Activated naive CD4-positive, alpha-beta T cell treated with anti-CD3 and anti-CD28 coated beads for 36 hours (primary cell): Measurements from ENCODE around the gene PPP2R5C. TPM values are rescaled to one million over a fixed set of nuclear protein-coding genes. Genes with fewer than 3 reads are reported as not detected.
"Not testable (repeated sequence)": the region's sequence is repeated elsewhere in the genome, so short reads cannot be mapped to it uniquely, and the experiment has no call there.

Experiments
- CTCF ChIA-PET: fragments of 350-600 bp; sonication (Branson Sonifier 250); formaldehyde crosslinking; loops from one replicate; lab custom pipeline; 2021; ENCODE audit warnings: antibody characterized with exemption; lab: Charles Lee
- DNase-seq: peaks from one replicate; pipeline ENCODE4 v3.0.0-alpha.2; 2020
- H3K27ac Mint-ChIP-seq: one replicate; pipeline ENCODE4 v1.8.0; 2021; ENCODE audit warnings: mild to moderate bottlenecking, mixed read lengths
- H3K27me3 Mint-ChIP-seq: one replicate; pipeline ENCODE4 v1.8.0; 2021; ENCODE audit warnings: low read depth, mixed read lengths
- H3K36me3 Mint-ChIP-seq: one replicate; pipeline ENCODE4 v1.8.0; 2021; ENCODE audit warnings: low read depth, mixed read lengths
- H3K4me1 Mint-ChIP-seq: one replicate; pipeline ENCODE4 v1.8.0; 2021; ENCODE audit warnings: low read depth, mixed read lengths
- H3K4me3 Mint-ChIP-seq: one replicate; pipeline ENCODE4 v1.8.0; 2021; ENCODE audit warnings: mild to moderate bottlenecking, moderate library complexity, mixed read lengths
- H3K9me3 Mint-ChIP-seq: one replicate; pipeline ENCODE4 v1.8.0; 2021; ENCODE audit warnings: mixed read lengths
- intact Hi-C: fragments of 100-400 bp; cut with micrococcal nuclease; formaldehyde crosslinking; loops from one replicate; pipeline ENCODE4 v1.15.1; 2023
- total RNA-seq, 2 experiments: library from RNA; stranded (reverse); gene quantifications; one replicate each; pipeline ENCODE4 v1.2.3, GENCODE V29; 2021

The PPP2R5C gene
- total RNA-seq, 2 experiments from 2014 or later, result 280 to 294 TPM

- peaks cover 20% of the 10 kb centered on the region for H3K4me1 Mint-ChIP-seq
- peaks cover 22% of the 10 kb centered on the region for H3K36me3 Mint-ChIP-seq
- DNase-seq, result no peak
- H3K27ac Mint-ChIP-seq, result no peak overlapping the region
- peaks cover 7% of the 10 kb centered on the region for H3K9me3 Mint-ChIP-seq
- CTCF ChIA-PET, result interaction anchor here (0.5 kb wide), 1 partner anchor 19 kb away, joined by 3 read pairs; no protein-coding TSS in a partner anchor
- H3K4me3 Mint-ChIP-seq, result no peak overlapping the region
- H3K27me3 Mint-ChIP-seq, result no peaks in the 10 kb centered on the region
- intact Hi-C loops, result no loop called here
Measured at GRCh38 chr14:101796016-101796415, 34.5 kb downstream of the PPP2R5C start.

- peaks cover 22% of the 10 kb centered on the region for H3K36me3 Mint-ChIP-seq
- no peak overlapping the region for H3K27ac Mint-ChIP-seq
- H3K9me3 Mint-ChIP-seq, result peaks cover 7% of the 10 kb centered on the region
- H3K4me3 Mint-ChIP-seq, result no peak overlapping the region
- CTCF ChIA-PET, result interaction anchor here (0.5 kb wide), 1 partner anchor 20 kb away, joined by 3 read pairs; no protein-coding TSS in a partner anchor
- H3K27me3 Mint-ChIP-seq, result no peaks in the 10 kb centered on the region
- intact Hi-C loops, result no loop called here
- no peak for DNase-seq
- H3K4me1 Mint-ChIP-seq, result peaks cover 17% of the 10 kb centered on the region
Measured at GRCh38 chr14:101796479-101796878, 35.0 kb downstream of the PPP2R5C start.

GRCh38 chr14:101797856-101798255, 36.3 kb downstream of the PPP2R5C start:
- H3K4me3 Mint-ChIP-seq, result no peak overlapping the region
- no peak overlapping the region for H3K27ac Mint-ChIP-seq
- no peak for DNase-seq
- peaks cover 7% of the 10 kb centered on the region for H3K9me3 Mint-ChIP-seq
- peaks cover 4% of the 10 kb centered on the region for H3K4me1 Mint-ChIP-seq
- no peaks in the 10 kb centered on the region for H3K27me3 Mint-ChIP-seq
- peaks cover 20% of the 10 kb centered on the region for H3K36me3 Mint-ChIP-seq
- CTCF ChIA-PET, result interaction anchor here (0.6 to 1.1 kb wide), 2 partner anchors 9 to 101 kb away, joined by 3 to 4 read pairs; no protein-coding TSS in a partner anchor
- intact Hi-C loops, result no loop called here

- not testable (repeated sequence) for H3K9me3 Mint-ChIP-seq
Measured at GRCh38 chr14:101804373-101804772, 42.9 kb downstream of the PPP2R5C start.

GRCh38 chr14:101806252-101806651, 44.7 kb downstream of the PPP2R5C start:
- H3K9me3 Mint-ChIP-seq, H3K36me3 Mint-ChIP-seq, DNase-seq, CTCF ChIA-PET, H3K27me3 Mint-ChIP-seq, H3K4me3 Mint-ChIP-seq, H3K27ac Mint-ChIP-seq, intact Hi-C loops, H3K4me1 Mint-ChIP-seq: not testable (repeated sequence)

More at GRCh38 chr14:101804373-101804772, 42.9 kb downstream of the PPP2R5C start:
- H3K4me1 Mint-ChIP-seq, H3K36me3 Mint-ChIP-seq, H3K27me3 Mint-ChIP-seq, H3K4me3 Mint-ChIP-seq, H3K27ac Mint-ChIP-seq, DNase-seq, intact Hi-C loops: not testable (repeated sequence)
- CTCF ChIA-PET, result interaction anchor here (0.6 kb wide), 1 partner anchor 123 kb away, joined by 3 read pairs; no protein-coding TSS in a partner anchor

GRCh38 chr14:101808020-101808641, 46.6 kb downstream of the PPP2R5C start:
- CTCF ChIA-PET, result interaction anchor here (1.0 to 3.1 kb wide), 2 partner anchors 22 to 37 kb away, joined by 3 to 13 read pairs; no protein-coding TSS in a partner anchor
- Mint-ChIP-seq H3K27ac (peak overlapping the region; percentile 43), H3K4me3 (peak overlapping the region; percentile 13), H3K36me3 (peaks cover 15% of the 10 kb centered on the region), H3K4me1 (peaks cover 24% of the 10 kb centered on the region), H3K9me3 (no peaks in the 10 kb centered on the region), H3K27me3 (no peaks in the 10 kb centered on the region)
- intact Hi-C loops, result no loop called here
- DNase-seq, result no peak

GRCh38 chr14:101808894-101809670, 47.6 kb downstream of the PPP2R5C start:
- Mint-ChIP-seq H3K4me3 (peak overlapping the region; percentile 83), H3K27ac (peak overlapping the region; percentile 95), H3K36me3 (peaks cover 16% of the 10 kb centered on the region), H3K4me1 (peaks cover 33% of the 10 kb centered on the region), H3K27me3 (no peaks in the 10 kb centered on the region), H3K9me3 (no peaks in the 10 kb centered on the region)
- DNase-seq, result no peak
- CTCF ChIA-PET, result interaction anchor here (0.6 to 3.1 kb wide), 8 partner anchors 10 to 107 kb away, joined by 3 to 13 read pairs (median 5); no protein-coding TSS in a partner anchor
- intact Hi-C loops, result loop anchor here (1.0 kb wide), 1 partner anchor 17 kb away; no protein-coding TSS in a partner anchor

- H3K27me3 Mint-ChIP-seq, result no peaks in the 10 kb centered on the region
Measured at GRCh38 chr14:101809671-101810514, 48.4 kb downstream of the PPP2R5C start.

GRCh38 chr14:101810897-101811621, 49.5 kb downstream of the PPP2R5C start:
- CTCF ChIA-PET, result interaction anchor here (1.3 to 3.1 kb wide), 3 partner anchors 8 to 40 kb away, joined by 4 to 13 read pairs (median 7); no protein-coding TSS in a partner anchor
- peaks cover 53% of the 10 kb centered on the region for H3K4me1 Mint-ChIP-seq
- intact Hi-C loops, result loop anchor here (1.0 to 10.0 kb wide), 8 partner anchors 12 to 994 kb away; no protein-coding TSS in a partner anchor
- DNase-seq, result peak; percentile 28
- peak overlapping the region; percentile 95 for H3K27ac Mint-ChIP-seq
- no peaks in the 10 kb centered on the region for H3K9me3 Mint-ChIP-seq
- no peaks in the 10 kb centered on the region for H3K27me3 Mint-ChIP-seq
- H3K36me3 Mint-ChIP-seq, result peaks cover 25% of the 10 kb centered on the region
- H3K4me3 Mint-ChIP-seq, result peak overlapping the region; percentile 83

More at GRCh38 chr14:101809671-101810514, 48.4 kb downstream of the PPP2R5C start:
- H3K9me3 Mint-ChIP-seq, result no peaks in the 10 kb centered on the region
- peak overlapping the region; percentile 95 for H3K27ac Mint-ChIP-seq
- peaks cover 21% of the 10 kb centered on the region for H3K36me3 Mint-ChIP-seq
- intact Hi-C loops, result loop anchor here (1.0 to 10.0 kb wide), 8 partner anchors 13 to 995 kb away; no protein-coding TSS in a partner anchor
- H3K4me3 Mint-ChIP-seq, result peak overlapping the region; percentile 83
- CTCF ChIA-PET, result interaction anchor here (0.6 to 3.1 kb wide), 8 partner anchors 10 to 106 kb away, joined by 3 to 13 read pairs (median 5); no protein-coding TSS in a partner anchor
- H3K4me1 Mint-ChIP-seq, result peaks cover 42% of the 10 kb centered on the region
- peak; percentile 94 for DNase-seq

GRCh38 chr14:101812071-101812470, 50.6 kb downstream of the PPP2R5C start:
- Mint-ChIP-seq H3K4me1 (peaks cover 61% of the 10 kb centered on the region), H3K9me3 (no peaks in the 10 kb centered on the region), H3K4me3 (peak overlapping the region; percentile 74), H3K27ac (peak overlapping the region; percentile 93), H3K36me3 (peaks cover 25% of the 10 kb centered on the region), H3K27me3 (no peaks in the 10 kb centered on the region)
- intact Hi-C loops, result loop anchor here (5.0 to 10.0 kb wide), 2 partner anchors 370 to 993 kb away; no protein-coding TSS in a partner anchor
- peak; percentile 35 for DNase-seq
- CTCF ChIA-PET, result interaction anchor here (1.0 kb wide), 1 partner anchor 41 kb away, joined by 3 read pairs; no protein-coding TSS in a partner anchor
